ENCODE measurements around the gene MUC16. TPM values are rescaled to one million over a fixed set of nuclear protein-coding genes. Genes with fewer than 3 reads are reported as not detected.

Gene MUC16
- total and polyA plus RNA-seq, 2 of the 4 experiments (the other 2 are of a cell fraction) = not detected

DNA sequence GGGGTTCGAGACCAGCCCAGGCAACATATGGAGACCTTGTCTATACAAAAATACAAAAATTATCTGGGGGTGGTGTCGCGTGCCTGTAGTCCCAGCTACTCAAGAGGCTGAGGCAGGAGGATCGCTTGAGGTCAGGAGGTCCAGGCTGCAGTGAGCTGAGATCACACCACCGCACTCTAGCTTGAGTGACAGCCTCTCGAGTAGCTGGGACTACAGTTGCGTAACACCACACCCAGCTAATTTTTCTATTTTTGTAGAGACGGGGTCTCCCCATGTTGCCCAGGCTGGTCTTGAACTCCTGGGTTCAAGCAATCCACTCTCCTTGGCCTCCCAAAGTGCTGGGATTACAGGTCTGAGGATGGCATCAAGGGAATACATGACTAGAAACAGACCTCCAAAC is 30.8 kb upstream of the MUC16 start:
- no CpG with 5 or more reads among the region's 8 CpGs for WGBS, 2 experiments (ENCODE audit: extremely low coverage in 2 of 2, insufficient read length in 1 of 2)
- no peak for ATAC-seq (ENCODE audit: low read depth)
- TF ChIP-seq RCOR1 (IDR thresholded peaks at IDR 0.05; ENCODE audit: insufficient replicate concordance, low read length) (no peak), CEBPB (IDR thresholded peaks at IDR 0.05; ENCODE audit: low read depth, low read length) (peak; percentile 36; the same call in 1 of the 2 replicates)
- dilution Hi-C loops (cut with HindIII; ENCODE audit: low sequenced_read_pairs, unreplicated experiment) = no loop called here
- no peak overlapping the region for H3K27ac ChIP-seq (ENCODE audit: insufficient read depth, low read length)
- H4K5ac ChIP-seq (ENCODE audit: low read depth, low read length) = no peak overlapping the region
- H3K4me1 ChIP-seq (ENCODE audit: control insufficient read depth, insufficient read depth, low read length) = no peaks in the 10 kb centered on the region
- CTCF ChIA-PET = no interaction called here
- no peak overlapping the region for H2AFZ ChIP-seq (replicated peaks; ENCODE audit: low read length, poor library complexity)
- in situ Hi-C loops (cut with MboI; ENCODE audit: low sequenced_read_pairs) = no loop called here
- H3K18ac ChIP-seq (ENCODE audit: low read depth, low read length) = no peak overlapping the region
- H3K23ac ChIP-seq (ENCODE audit: low read depth, low read length) = no peak overlapping the region
- no peaks in the 10 kb centered on the region for H3K79me1 ChIP-seq (ENCODE audit: low read depth in 1 of 2, low read length in 2 of 2)
- no peak overlapping the region for H3K14ac ChIP-seq (replicated peaks; ENCODE audit: low read depth, low read length)
- no peak overlapping the region for H3K4me3 ChIP-seq (ENCODE audit: insufficient read depth, low read depth, low read length)
- no peak overlapping the region for H2AK5ac ChIP-seq (ENCODE audit: low read depth, low read length)
- peaks cover 22% of the 10 kb centered on the region for H3K9me3 ChIP-seq (ENCODE audit: control insufficient read depth, insufficient read depth, low read length)
- H4K20me1 ChIP-seq (ENCODE audit: insufficient read depth, low read length) = no peaks in the 10 kb centered on the region
- no peak for DNase-seq
- H3K9me1 ChIP-seq (ENCODE audit: insufficient read depth, low read length) = no peaks in the 10 kb centered on the region
- H2BK5ac ChIP-seq (ENCODE audit: low read depth, low read length, poor library complexity, severe bottlenecking) = no peak overlapping the region
- POLR2A ChIA-PET (ENCODE audit: unreplicated experiment) = no interaction called here
- intact Hi-C loops (cut with micrococcal nuclease) = no loop called here
- H3K27me3 ChIP-seq (ENCODE audit: control insufficient read depth, insufficient read depth, low read length) = no peaks in the 10 kb centered on the region
- no TSS peak for BruUV-seq (replicated peaks)
- no peak overlapping the region for H4K8ac ChIP-seq (ENCODE audit: low read depth in 2 of 2, low read length in 2 of 2)
- no peak overlapping the region for H4K91ac ChIP-seq (ENCODE audit: insufficient read depth, low read depth, low read length)
- no peak overlapping the region for H2BK120ac ChIP-seq (ENCODE audit: low read depth, low read length)
- no peak overlapping the region for H2BK15ac ChIP-seq (ENCODE audit: low read depth, low read length)
- no peak overlapping the region for H3K4ac ChIP-seq (ENCODE audit: low read depth, low read length)
- no peaks in the 10 kb centered on the region for H3K36me3 ChIP-seq (ENCODE audit: control insufficient read depth, insufficient read depth, low read length)
- H2BK20ac ChIP-seq (ENCODE audit: low read depth, low read length) = no peak overlapping the region
- no peak overlapping the region for H2AK9ac ChIP-seq (replicated peaks; ENCODE audit: low read depth, low read length, poor library complexity)
- H3K56ac ChIP-seq (ENCODE audit: extremely low read depth, insufficient read depth, low read length) = no peak overlapping the region
- H3K9ac ChIP-seq (ENCODE audit: low read depth, low read length) = no peak overlapping the region
- H3K4me2 ChIP-seq (ENCODE audit: low read depth, low read length) = no peak overlapping the region
